Type B pancreatic cell (in vitro differentiated cells): ENCODE results near the gene PAH. TPM values are rescaled to one million over a fixed set of nuclear protein-coding genes. Genes with fewer than 3 reads are reported as not detected.

Experiments used
- DNase-seq: peaks from one replicate; pipeline ENCODE4 v3.0.0; 2021; ENCODE audit warnings: mixed read lengths; ENCODE audit not compliant: unreplicated experiment; ENCODE audit errors: extremely low spot score
- H3K27ac Mint-ChIP-seq: 2 replicates; pipeline ENCODE4 v1.8.0; 2021; ENCODE audit warnings: mild to moderate bottlenecking, mixed read lengths
- H3K27me3 Mint-ChIP-seq: 2 replicates; pipeline ENCODE4 v1.8.0; 2021; ENCODE audit warnings: mixed read lengths
- H3K36me3 Mint-ChIP-seq: 2 replicates; pipeline ENCODE4 v1.8.0; 2021; ENCODE audit warnings: mixed read lengths
- H3K4me1 Mint-ChIP-seq: one replicate; pipeline ENCODE4 v1.8.0; 2021; ENCODE audit warnings: mixed read lengths; ENCODE audit not compliant: unreplicated experiment
- H3K4me3 Mint-ChIP-seq: 2 replicates; pipeline ENCODE4 v1.8.0; 2021; ENCODE audit warnings: mild to moderate bottlenecking, mixed read lengths
- H3K9me3 Mint-ChIP-seq: 2 replicates; pipeline ENCODE4 v1.8.0; 2021; ENCODE audit warnings: mixed read lengths
- total RNA-seq: library from RNA; stranded (reverse); gene quantifications from 2 replicates; pipeline ENCODE4 v1.2.1, GENCODE V29; 2021; ENCODE audit warnings: low replicate concordance
- TF ChIP-seq, protein P1 (sequence below): fragments of 200-600 bp; sonication (generic); conservative IDR thresholded peaks from 2 replicates; pipeline ENCODE4 v1.5.0; 2021; ENCODE audit warnings: antibody characterized with exemption, mild to moderate bottlenecking

PAH gene
- total RNA-seq, 1 donor from 2014 or later: 5.8 TPM

DNA sequence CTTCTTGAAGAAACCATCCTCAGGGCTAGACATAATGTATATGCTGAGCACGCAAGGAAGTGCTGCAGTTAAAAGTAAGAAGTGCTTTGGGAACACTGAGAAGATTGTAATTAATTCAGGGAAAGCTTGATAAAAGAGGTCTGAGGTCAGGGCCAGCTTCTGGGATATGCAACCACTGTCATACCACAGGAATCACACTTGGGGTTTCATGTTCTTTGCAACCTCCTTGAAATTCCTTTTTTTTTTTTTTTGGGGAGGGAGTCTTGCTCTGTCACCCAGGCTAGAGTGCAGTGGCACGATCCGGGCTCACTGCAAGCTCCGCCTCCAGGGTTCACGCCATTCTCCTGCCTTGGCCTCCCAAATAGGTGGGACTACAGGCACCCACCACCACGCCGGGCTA, 6.9 kb downstream of the PAH start:
- DNase-seq: no peak
- Mint-ChIP-seq H3K4me3 (no peak overlapping the region), H3K27me3 (peaks cover 10% of the 10 kb centered on the region), H3K27ac (no peak overlapping the region), H3K36me3 (no peaks in the 10 kb centered on the region), H3K9me3 (no peaks in the 10 kb centered on the region), H3K4me1 (no peaks in the 10 kb centered on the region)
- TF ChIP-seq, protein P1, sequence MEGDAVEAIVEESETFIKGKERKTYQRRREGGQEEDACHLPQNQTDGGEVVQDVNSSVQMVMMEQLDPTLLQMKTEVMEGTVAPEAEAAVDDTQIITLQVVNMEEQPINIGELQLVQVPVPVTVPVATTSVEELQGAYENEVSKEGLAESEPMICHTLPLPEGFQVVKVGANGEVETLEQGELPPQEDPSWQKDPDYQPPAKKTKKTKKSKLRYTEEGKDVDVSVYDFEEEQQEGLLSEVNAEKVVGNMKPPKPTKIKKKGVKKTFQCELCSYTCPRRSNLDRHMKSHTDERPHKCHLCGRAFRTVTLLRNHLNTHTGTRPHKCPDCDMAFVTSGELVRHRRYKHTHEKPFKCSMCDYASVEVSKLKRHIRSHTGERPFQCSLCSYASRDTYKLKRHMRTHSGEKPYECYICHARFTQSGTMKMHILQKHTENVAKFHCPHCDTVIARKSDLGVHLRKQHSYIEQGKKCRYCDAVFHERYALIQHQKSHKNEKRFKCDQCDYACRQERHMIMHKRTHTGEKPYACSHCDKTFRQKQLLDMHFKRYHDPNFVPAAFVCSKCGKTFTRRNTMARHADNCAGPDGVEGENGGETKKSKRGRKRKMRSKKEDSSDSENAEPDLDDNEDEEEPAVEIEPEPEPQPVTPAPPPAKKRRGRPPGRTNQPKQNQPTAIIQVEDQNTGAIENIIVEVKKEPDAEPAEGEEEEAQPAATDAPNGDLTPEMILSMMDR: no peak

DNA sequence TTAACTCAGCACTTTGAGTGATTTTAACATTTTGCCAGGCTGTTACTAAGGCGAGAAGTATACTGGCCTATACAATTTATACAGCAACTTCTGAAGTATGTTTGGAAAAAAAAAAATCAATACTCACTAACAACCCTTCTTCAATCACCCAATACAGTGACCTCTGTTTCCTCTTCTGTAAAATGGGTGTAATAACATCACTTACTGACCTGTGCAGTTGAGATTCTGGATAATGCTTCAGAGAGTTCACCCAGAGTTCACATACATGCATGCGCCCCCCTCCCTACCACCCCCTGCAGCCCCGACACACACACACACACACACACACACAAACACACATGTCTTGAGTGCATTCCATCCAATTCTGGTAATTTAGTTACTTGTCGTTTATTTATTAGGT, 9.1 kb downstream of the PAH start:
- Mint-ChIP-seq H3K27ac (no peak overlapping the region), H3K4me3 (no peak overlapping the region), H3K36me3 (no peaks in the 10 kb centered on the region), H3K9me3 (no peaks in the 10 kb centered on the region), H3K4me1 (no peaks in the 10 kb centered on the region), H3K27me3 (peaks cover 4% of the 10 kb centered on the region)
- TF ChIP-seq, protein P1: no peak
- DNase-seq: no peak

DNA sequence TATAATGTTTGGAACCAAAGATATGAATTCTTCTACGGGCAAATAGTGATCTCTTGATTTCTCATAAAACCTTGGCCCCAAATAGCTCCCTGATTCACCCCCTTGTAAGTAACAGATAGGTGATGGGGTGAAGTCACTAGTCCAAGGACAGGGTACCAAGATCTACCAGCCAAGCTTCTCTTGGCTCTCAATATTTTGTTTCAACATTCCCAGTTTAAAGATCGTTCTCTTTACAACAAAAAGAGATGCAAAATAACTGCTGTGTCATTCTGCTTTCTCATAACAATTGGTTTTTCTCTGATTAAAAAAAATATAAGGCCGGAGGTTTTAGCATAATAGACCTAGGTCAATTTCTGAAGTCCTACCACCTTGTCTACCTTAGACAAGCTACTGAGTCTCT, 11.8 kb downstream of the PAH start:
- Mint-ChIP-seq H3K4me3 (no peak overlapping the region), H3K4me1 (no peaks in the 10 kb centered on the region), H3K27ac (no peak overlapping the region), H3K9me3 (no peaks in the 10 kb centered on the region), H3K36me3 (no peaks in the 10 kb centered on the region), H3K27me3 (peaks cover 10% of the 10 kb centered on the region)
- no peak for DNase-seq
- TF ChIP-seq, protein P1: no peak

- DNase-seq: no peak
- TF ChIP-seq, protein P1: no peak
- H3K27ac Mint-ChIP-seq: no peak overlapping the region
- H3K36me3 Mint-ChIP-seq: no peaks in the 10 kb centered on the region
- H3K4me1 Mint-ChIP-seq: no peaks in the 10 kb centered on the region
- no peaks in the 10 kb centered on the region for H3K9me3 Mint-ChIP-seq
- peaks cover 15% of the 10 kb centered on the region for H3K27me3 Mint-ChIP-seq
- no peak overlapping the region for H3K4me3 Mint-ChIP-seq
These were observed 13.6 kb downstream of the PAH start for GRCh38 chr12:102903337-102904007.

DNA sequence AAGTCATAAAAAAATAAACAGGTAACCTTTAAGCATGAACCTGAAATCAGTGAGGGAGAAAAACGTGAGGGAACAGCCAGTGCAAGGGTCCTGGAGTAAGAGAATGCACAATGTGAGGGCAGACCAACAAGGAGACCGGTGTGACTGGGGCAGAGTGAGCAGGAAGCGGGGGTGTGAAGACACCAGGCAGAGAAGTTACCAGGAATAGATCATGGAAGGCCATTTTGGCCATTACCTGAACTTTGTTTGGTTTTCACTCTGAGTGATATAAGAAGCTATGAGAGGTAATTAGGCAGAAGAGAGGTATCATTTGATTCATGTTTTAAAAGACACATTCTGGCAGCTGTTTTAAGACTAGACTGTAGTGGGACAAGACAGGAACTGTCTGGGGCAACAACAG, 15.0 kb downstream of the PAH start:
- Mint-ChIP-seq H3K9me3 (no peaks in the 10 kb centered on the region), H3K27me3 (peaks cover 15% of the 10 kb centered on the region), H3K27ac (no peak overlapping the region), H3K4me3 (no peak overlapping the region), H3K36me3 (no peaks in the 10 kb centered on the region), H3K4me1 (no peaks in the 10 kb centered on the region)
- no peak for DNase-seq
- TF ChIP-seq, protein P1: no peak
